Fibroblast of mammary gland (primary cell): ENCODE measurements around the gene COL15A1.

Experiments used
- DNase-seq: peaks from one replicate; pipeline ENCODE4 v3.0.0-alpha.2; 2010; ENCODE audit warnings: low read depth
- H3K4me3 ChIP-seq: 2 replicates; pipeline ENCODE4 v1.5.1; 2011; ENCODE audit warnings: low read depth, mild to moderate bottlenecking, low read length, moderate library complexity; ENCODE audit not compliant: control insufficient read depth
- CTCF ChIP-seq: conservative IDR thresholded peaks from 2 replicates; pipeline ENCODE4 v1.5.1; 2011; ENCODE audit warnings: low read depth, low read length, inconsistent platforms; ENCODE audit not compliant: control insufficient read depth, insufficient read depth

Gene COL15A1

GRCh38 chr9:99062549-99062948 is 118.8 kb downstream of the COL15A1 start:
- no peak for TF ChIP-seq CTCF
- H3K4me3 ChIP-seq, result no peak overlapping the region
- no peak for DNase-seq

- no peak overlapping the region for H3K4me3 ChIP-seq
- TF ChIP-seq CTCF, result no peak
- no peak for DNase-seq
Observed at GRCh38 chr9:99063522-99063921, 119.8 kb downstream of the COL15A1 start.

- no peak for TF ChIP-seq CTCF
- H3K4me3 ChIP-seq, result no peak overlapping the region
- no peak for DNase-seq
Observed at GRCh38 chr9:99066571-99066970, 122.9 kb downstream of the COL15A1 start.

GRCh38 chr9:99069075-99069474 is 125.4 kb downstream of the COL15A1 start:
- no peak for TF ChIP-seq CTCF
- no peak for DNase-seq
- no peak overlapping the region for H3K4me3 ChIP-seq

- TF ChIP-seq CTCF, result no peak
- DNase-seq, result no peak
- no peak overlapping the region for H3K4me3 ChIP-seq
Observed at GRCh38 chr9:99069546-99069945, 125.8 kb downstream of the COL15A1 start.

GRCh38 chr9:99070681-99071080 is 127.0 kb downstream of the COL15A1 start:
- no peak for TF ChIP-seq CTCF
- H3K4me3 ChIP-seq, result no peak overlapping the region
- DNase-seq, result no peak

- TF ChIP-seq CTCF, result no peak
- no peak for DNase-seq
- H3K4me3 ChIP-seq, result no peak overlapping the region
Observed at GRCh38 chr9:99071313-99072039, 127.8 kb downstream of the COL15A1 start.
